DMS 273 treated with DMSO at 0.1 percent for 48 hours (cell line): ENCODE measurements around the gene LRMDA.

Source experiments
- DNase-seq: peaks from one replicate; lab custom pipeline; 2025; lab: John Stamatoyannopoulos, UW

LRMDA gene

GRCh38 chr10:75672111-75672671, 240.8 kb downstream of the LRMDA start:
- no peak for DNase-seq

DNA sequence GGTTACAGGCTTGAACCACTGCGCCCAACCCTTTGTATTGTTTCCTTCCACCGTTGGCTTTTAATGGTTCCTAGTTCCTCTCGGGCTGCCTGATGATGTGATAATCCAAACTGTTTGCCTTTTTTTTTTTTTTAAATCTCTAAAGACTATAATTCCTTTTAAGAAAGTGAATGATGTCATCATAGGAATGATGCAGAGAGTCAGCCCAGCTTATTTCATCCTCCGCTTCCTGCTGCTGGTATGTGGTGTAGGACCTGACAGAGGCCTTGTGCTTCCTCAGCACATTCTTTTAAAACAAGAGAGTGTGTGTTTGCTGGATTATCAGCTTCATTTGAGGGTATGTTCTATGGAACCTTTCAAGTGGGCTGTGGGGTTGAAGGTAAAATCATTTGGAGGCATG, 241.4 kb downstream of the LRMDA start:
- no peak for DNase-seq

DNA sequence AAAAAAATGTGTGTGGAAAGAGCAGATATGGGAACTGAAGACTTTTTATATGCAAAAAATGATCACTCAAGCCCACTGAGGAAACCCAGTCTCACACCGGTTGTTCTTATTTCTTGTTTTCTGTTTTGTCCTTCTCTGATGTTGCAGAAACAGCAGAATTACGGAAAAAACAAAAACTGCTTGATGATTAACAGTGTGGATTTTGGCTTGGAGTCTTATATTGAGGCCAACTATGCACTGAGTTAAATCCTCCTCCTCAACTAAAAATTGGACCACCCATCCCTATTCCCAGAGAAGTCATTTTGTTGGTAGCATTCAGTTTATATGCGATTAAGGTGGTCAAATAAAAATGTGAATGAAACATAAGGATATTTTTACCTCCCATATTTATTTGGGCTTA, 246.1 kb downstream of the LRMDA start:
- no peak for DNase-seq

GRCh38 chr10:75678527-75678926, 247.1 kb downstream of the LRMDA start:
- DNase-seq = no peak

GRCh38 chr10:75679536-75679935, 248.1 kb downstream of the LRMDA start:
- no peak for DNase-seq

- DNase-seq = no peak
Measured at GRCh38 chr10:75681334-75681733, 249.9 kb downstream of the LRMDA start.

GRCh38 chr10:75682649-75683557, 251.5 kb downstream of the LRMDA start:
- no peak for DNase-seq

DNA sequence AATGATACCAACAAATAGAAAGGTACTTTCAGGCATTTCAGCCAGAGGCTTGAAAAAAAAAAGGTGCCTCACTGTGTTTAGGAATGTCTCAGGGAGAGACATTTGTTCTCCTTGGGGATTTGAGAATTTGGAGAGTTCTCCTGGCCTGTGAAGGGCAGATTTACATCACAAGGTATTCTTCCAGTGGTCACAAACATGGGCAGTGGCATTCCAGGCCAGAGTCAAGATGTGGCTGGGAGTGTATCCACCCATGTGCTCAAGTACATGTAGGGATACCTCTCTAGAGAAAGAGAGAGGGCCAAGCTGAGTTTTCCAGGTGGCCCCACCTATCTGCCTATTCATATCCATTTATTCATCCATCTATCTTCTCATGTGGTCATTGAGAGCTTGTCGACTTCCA, 253.8 kb downstream of the LRMDA start:
- no peak for DNase-seq

- DNase-seq = no peak
Measured at GRCh38 chr10:75688506-75689300, 257.3 kb downstream of the LRMDA start.

DNA sequence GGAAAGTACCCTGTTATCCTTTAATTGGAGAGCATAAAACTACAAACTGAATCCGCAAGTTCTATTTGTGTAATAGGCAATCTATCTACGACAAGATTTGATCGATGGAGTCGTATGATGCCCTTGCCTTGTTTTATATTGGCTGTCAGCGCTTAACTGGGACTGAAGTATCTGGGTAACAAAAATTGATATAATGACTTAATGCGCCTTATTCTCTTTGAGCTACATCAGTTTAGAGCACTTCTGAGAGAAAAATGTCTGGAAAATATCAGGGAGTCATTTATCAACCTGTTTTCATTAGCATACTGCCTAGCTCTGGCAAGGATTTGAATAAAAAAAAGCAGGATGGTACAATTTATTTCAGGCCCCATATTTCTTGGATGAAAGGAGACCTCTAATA, 262.1 kb downstream of the LRMDA start:
- DNase-seq = no peak

DNA sequence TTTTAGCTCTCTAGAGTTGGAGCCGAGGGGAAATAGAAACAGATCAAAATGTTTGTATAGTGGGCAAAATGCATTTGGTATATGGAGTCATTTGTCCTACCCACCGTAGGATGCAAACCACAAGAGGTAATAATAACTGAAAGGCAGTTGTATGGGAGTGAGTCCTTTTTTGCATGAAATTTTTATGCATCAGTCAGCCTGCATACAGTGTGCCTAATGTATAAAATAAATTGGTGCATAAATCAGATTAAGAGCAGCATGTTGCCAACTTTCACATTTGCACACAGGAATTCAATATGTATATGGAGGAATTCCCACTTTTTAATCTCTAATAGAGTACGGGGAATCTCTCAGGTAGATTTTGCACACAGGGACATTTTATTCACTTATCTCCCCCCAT, 262.8 kb downstream of the LRMDA start:
- DNase-seq = no peak

DNA sequence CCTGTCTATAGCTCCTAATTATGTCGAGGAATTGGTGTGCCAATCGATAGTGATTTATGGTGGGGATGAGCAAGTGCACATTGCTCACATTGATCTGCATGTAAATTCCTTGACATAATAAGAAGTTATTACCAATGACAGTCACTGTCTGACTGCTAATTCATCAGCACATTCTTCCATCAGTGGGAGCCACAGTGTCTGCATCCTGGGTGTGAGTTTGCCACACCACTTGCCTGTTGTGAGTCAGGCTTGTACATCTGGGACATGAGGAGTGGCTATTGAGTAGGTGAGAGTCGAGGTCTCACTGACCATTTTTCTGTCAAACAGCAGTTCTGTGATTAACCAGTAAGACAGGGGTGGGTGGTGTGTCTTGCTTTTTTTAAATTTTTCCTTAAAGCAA, 263.4 kb downstream of the LRMDA start:
- DNase-seq = no peak

DNA sequence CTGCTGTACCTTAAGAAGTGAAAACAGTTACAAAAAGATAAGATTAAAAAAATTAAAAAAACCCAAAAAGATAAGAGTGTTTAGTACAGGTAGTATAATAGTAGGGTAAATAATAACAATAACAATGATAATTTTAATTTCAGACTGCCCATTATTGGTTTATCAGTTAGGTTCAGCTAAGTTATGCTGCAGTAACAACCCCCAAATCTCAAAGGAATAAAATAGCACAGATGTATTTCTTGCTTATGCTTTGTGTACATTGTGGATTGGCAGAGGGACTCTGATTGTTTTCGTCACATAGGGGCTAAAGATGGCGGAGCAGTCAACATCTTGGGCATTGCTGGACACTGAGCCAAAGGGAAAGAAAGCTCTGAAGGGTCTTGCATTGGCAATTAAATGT, 264.6 kb downstream of the LRMDA start:
- DNase-seq = no peak

- no peak for DNase-seq
Measured at GRCh38 chr10:75696536-75696935, 265.1 kb downstream of the LRMDA start.

DNA sequence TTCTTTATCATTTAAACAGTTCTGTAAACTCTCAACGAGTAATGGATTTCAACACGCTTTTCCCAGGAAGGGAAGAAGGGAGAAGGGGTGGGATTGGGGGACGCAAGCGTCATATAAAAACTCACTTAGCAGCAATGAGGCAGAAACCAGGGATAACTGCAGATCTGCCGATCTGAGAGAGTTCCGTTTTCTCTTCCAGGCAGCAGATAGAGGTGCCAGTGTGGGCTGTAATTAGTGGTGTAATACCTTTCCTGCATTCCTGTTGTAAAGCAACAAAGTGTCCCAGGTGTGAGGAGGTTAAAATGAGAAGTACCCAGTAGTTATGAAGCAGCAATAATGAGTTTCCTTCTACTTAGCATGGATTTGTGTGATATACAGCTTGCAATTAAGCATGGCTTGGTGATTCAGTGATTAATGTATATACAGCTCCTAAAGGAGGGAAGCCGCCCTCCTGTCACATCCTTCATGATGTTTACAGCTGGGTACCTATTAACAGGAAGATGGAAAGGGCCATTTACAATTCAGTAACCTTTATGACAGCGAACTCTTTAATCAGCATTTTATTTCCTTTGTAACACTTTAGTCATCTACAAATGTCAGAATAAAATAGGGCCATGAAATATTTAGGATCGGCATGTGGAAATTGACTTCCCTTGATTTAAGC, 271.9 kb downstream of the LRMDA start:
- DNase-seq = no peak

DNA sequence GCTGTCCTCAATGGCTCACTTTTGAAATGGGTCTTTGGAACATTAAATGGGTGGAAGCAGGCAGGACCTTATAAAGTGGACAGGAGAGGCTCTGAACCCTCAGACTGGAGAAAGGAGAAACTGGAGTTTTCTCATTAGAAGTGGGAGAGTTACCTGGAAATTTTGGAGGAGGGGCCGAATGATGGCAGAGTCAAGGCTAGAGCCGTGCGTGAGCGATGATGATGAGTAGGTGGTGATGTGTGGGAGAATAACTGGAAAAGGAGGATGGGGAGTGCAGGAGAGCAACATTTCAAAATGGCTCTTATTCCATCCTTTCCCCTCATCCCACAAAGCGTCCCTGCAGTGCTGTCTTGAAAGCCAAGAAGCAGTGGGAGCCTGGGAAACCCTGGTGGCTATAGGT, 274.0 kb downstream of the LRMDA start:
- DNase-seq = no peak

- no peak for DNase-seq
Measured at GRCh38 chr10:75707080-75707840, 275.8 kb downstream of the LRMDA start.

DNA sequence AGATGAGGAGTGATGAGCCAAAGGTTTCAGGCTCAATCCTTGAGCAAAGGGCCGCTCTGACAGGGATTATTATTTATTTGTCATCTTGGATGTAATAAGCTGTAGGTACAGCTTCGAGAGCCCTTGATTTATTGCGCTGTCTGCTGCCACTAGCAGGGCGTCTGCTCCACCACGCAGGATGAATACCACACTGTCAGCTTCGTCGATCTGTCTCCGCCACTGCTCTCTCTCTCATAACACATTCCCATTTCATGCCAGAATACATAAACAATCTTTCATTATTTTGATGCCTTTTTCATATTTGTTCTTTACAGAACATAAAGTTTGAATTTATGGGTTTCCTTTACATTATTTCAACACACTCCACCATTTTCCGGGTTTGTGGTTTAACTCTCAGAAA, 276.6 kb downstream of the LRMDA start:
- DNase-seq = no peak

- DNase-seq = no peak
Measured at GRCh38 chr10:75709245-75709644, 277.8 kb downstream of the LRMDA start.

- no peak for DNase-seq
Measured at GRCh38 chr10:75709811-75710210, 278.4 kb downstream of the LRMDA start.

DNA sequence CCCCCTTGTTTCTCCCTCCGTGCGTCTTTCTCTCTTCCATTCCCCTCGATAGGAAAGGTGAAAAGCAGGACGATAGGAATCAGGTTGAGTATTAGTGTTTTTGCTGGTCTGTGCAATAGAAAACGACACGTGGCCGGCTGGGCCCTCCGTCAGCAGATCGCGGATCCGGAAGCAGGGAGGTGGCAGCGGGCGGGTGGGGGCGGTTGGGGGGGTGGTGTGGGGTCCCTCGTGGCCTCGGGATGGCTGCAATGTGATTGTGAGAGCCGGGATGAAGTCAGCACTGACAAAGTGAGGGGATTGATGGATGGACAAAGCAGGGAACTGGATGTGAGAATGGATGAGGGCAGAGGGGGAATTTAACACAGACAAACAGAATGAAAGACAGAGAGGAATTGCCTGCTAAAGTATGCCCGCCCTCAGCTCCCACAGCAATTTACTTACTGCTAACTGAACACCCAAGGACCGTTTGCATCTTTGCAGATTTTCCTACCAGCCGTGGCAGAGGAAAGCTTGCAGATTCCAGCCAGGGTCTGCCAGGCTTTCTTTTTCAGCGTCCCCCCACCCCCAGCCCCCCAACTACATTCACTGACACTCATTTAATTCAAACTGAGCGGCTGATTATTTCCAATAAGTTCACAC, 280.9 kb downstream of the LRMDA start:
- DNase-seq = no peak
